RKO (cell line): ENCODE measurements around the gene TUBGCP2.

Experiments used
- DNase-seq: peaks from one replicate; pipeline ENCODE4 v3.0.0-alpha.2; 2016; ENCODE audit warnings: low spot score

The TUBGCP2 gene

GRCh38 chr10:133343558-133343957, 34.9 kb upstream of the TUBGCP2 start:
- no peak for DNase-seq

GRCh38 chr10:133342942-133343341, 34.3 kb upstream of the TUBGCP2 start:
- no peak for DNase-seq

- no peak for DNase-seq
Observed at GRCh38 chr10:133341983-133342382, 33.3 kb upstream of the TUBGCP2 start.

GRCh38 chr10:133339708-133340380, 31.2 kb upstream of the TUBGCP2 start:
- DNase-seq, result no peak

- no peak for DNase-seq
Observed at GRCh38 chr10:133338080-133339071, 29.7 kb upstream of the TUBGCP2 start.

GRCh38 chr10:133337370-133337725, 28.7 kb upstream of the TUBGCP2 start:
- DNase-seq, result no peak

GRCh38 chr10:133336577-133337369, 28.1 kb upstream of the TUBGCP2 start, which contains the start of gene CALY:
CALY (minus strand) TSS chr10:133336896; CDS start chr10:133328989, 7,907 bp downstream.
- no peak for DNase-seq

GRCh38 chr10:133336118-133336576, 27.5 kb upstream of the TUBGCP2 start:
- no peak for DNase-seq

GRCh38 chr10:133335246-133336117, 26.8 kb upstream of the TUBGCP2 start:
- no peak for DNase-seq

- DNase-seq, result no peak
Observed at GRCh38 chr10:133334503-133335245, 26.0 kb upstream of the TUBGCP2 start.

- no peak for DNase-seq
Observed at GRCh38 chr10:133332936-133333699, 24.4 kb upstream of the TUBGCP2 start.

- peak; percentile 88 for DNase-seq
Observed at GRCh38 chr10:133329491-133330202, 21.0 kb upstream of the TUBGCP2 start.

GRCh38 chr10:133328358-133329343, 20.0 kb upstream of the TUBGCP2 start:
- DNase-seq, result no peak

GRCh38 chr10:133327651-133328357, 19.1 kb upstream of the TUBGCP2 start:
- DNase-seq, result no peak

- no peak for DNase-seq
Observed at GRCh38 chr10:133326745-133327650, 18.3 kb upstream of the TUBGCP2 start.

- DNase-seq, result no peak
Observed at GRCh38 chr10:133326223-133326551, 17.5 kb upstream of the TUBGCP2 start.
